A673 (cell line): Measurements from ENCODE around the gene C1QTNF5. TPM values are rescaled to one million over a fixed set of nuclear protein-coding genes. Genes with fewer than 3 reads are reported as not detected.
A peak's percentile ranks its signal among the peaks of the same experiment; 100 is the strongest.

Experiments
- BruUV-seq: library from RNA; stranded (reverse); fragments of 400-500 nt; replicated peaks from 2 replicates; lab custom pipeline; 2021; lab: Mats Ljungman, UMichigan
- CTCF ChIA-PET: fragments of 300-600 bp; sonication (Branson Sonifier 250); formaldehyde crosslinking; loops from one replicate; lab custom pipeline; 2022; ENCODE audit warnings: antibody characterized with exemption; lab: Charles Lee
- POLR2A ChIA-PET: fragments of 300-600 bp; sonication (Branson Sonifier 250); formaldehyde crosslinking; loops from one replicate; lab custom pipeline; 2022; ENCODE audit warnings: antibody characterized with exemption; ENCODE audit not compliant: low non-redundant PET; lab: Charles Lee
- DNase-seq: peaks from one replicate; pipeline ENCODE4 v3.0.0-alpha.2; 2015; ENCODE audit warnings: low spot score
- H3K27ac ChIP-seq: fragments of 200-600 bp; sonication (generic); 2 replicates; pipeline ENCODE4 v1.5.1; 2016; ENCODE audit warnings: mixed run types, low read depth, mild to moderate bottlenecking, mixed read lengths, antibody characterized with exemption, low read length; ENCODE audit not compliant: poor library complexity, severe bottlenecking
- H3K27me3 ChIP-seq: fragments of 200-600 bp; sonication (generic); replicated peaks from 2 replicates; pipeline ENCODE4 v1.6.1; 2017; ENCODE audit warnings: mixed run types, low read depth, mild to moderate bottlenecking, mixed read lengths, antibody characterized with exemption, low read length; ENCODE audit not compliant: insufficient read depth, poor library complexity
- H3K36me3 ChIP-seq: fragments of 200-600 bp; sonication (generic); 2 replicates; pipeline ENCODE4 v1.6.1; 2016; ENCODE audit warnings: mixed run types, mild to moderate bottlenecking, mixed read lengths, antibody characterized with exemption, low read length; ENCODE audit not compliant: insufficient read depth, poor library complexity, severe bottlenecking
- H3K4me1 ChIP-seq: fragments of 200-600 bp; sonication (generic); 2 replicates; pipeline ENCODE4 v1.6.1; 2017; ENCODE audit warnings: mixed run types, mild to moderate bottlenecking, mixed read lengths, antibody characterized with exemption, low read length; ENCODE audit not compliant: insufficient read depth, poor library complexity, severe bottlenecking
- H3K4me3 ChIP-seq: fragments of 200-600 bp; sonication (generic); 2 replicates; pipeline ENCODE4 v1.5.1; 2016; ENCODE audit warnings: low read depth, mixed run types, mild to moderate bottlenecking, mixed read lengths, low read length; ENCODE audit not compliant: poor library complexity, severe bottlenecking
- H3K9me3 ChIP-seq: fragments of 200-600 bp; sonication (generic); 2 replicates; pipeline ENCODE4 v1.6.1; 2016; ENCODE audit warnings: mixed run types, low read depth, mild to moderate bottlenecking, mixed read lengths, antibody characterized with exemption, low read length; ENCODE audit not compliant: poor library complexity, severe bottlenecking
- CTCF ChIP-seq: fragments of 300-800, 200-600 bp; sonication (generic); conservative IDR thresholded peaks from 2 replicates; pipeline ENCODE4 v1.5.1; 2017; ENCODE audit warnings: low read depth, mild to moderate bottlenecking, antibody characterized with exemption, low read length, moderate library complexity, mixed read lengths
- EZH2 ChIP-seq: fragments of 200-600 bp; sonication (generic); IDR thresholded peaks from 2 replicates; pipeline ENCODE4 v1.6.1; 2017; ENCODE audit warnings: borderline replicate concordance, low read depth, mild to moderate bottlenecking, mixed read lengths, antibody characterized with exemption, low read length; ENCODE audit not compliant: poor library complexity, severe bottlenecking
- intact Hi-C: fragments of 100-400 bp; cut with micrococcal nuclease; formaldehyde crosslinking; loops from one replicate; pipeline ENCODE4 v1.10.0; 2022; ENCODE audit not compliant: unreplicated experiment
- total RNA-seq: library from RNA; stranded (reverse); gene quantifications from 2 replicates; pipeline ENCODE4 v1.2.3, GENCODE V29; 2021

C1QTNF5 gene
- total RNA-seq, 1 experiment from 2014 or later, result not detected

- H3K27ac ChIP-seq, result no peak overlapping the region
- POLR2A ChIA-PET, result no interaction called here
- BruUV-seq, result no TSS peak
Observed at GRCh38 chr11:119338965-119339588, 1.6 kb downstream of the C1QTNF5 start.

DNA sequence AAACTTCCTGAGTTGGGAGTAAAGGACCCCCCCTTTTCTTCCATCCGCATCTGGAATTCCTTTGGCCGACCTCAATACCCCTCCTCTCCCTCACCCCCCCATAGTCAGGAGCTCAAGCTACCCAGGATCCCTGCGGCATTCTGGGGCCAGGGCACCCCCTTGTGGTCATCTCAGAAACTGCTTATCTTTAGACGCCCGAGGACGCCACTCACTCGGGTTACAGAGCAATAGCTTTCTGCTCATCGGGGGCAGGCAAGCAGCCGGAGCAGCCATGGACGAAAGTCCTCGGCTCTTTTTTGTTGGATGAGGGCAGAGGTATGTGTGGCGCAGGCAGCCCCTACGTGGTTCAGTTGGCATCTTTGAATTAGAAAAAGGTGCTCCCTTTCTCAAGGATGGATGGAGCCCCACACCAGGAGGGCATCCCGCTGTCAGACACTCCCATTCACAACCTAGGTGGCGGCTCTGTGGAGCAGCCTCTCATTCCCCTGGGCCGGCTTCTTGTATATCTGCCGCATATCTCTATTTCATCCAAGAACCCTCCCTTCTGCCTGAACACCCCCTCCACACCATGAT, 2.3 kb downstream of the C1QTNF5 start:
- CTCF ChIA-PET, result interaction anchor here (0.5 to 4.2 kb wide), 31 partner anchors 9 to 1659 kb away, joined by 3 to 40 read pairs (median 7); partner anchors contain the start of genes CBL, DPAGT1, MCAM and USP2
- intact Hi-C loops, result loop anchor here (5.0 to 10.0 kb wide), 2 partner anchors 44 to 434 kb away; partner anchors contain the start of gene USP2
- POLR2A ChIA-PET, result interaction anchor here (0.7 kb wide), 1 partner anchor 16 kb away, joined by 24 read pairs; no protein-coding TSS in a partner anchor
- TF ChIP-seq CTCF (peak; percentile 98), EZH2 (no peak)
- H3K4me1 ChIP-seq, result peaks cover 49% of the 10 kb centered on the region
- DNase-seq, result peak; percentile 91
- peak overlapping the region; percentile 58 for H3K27ac ChIP-seq
- H3K36me3 ChIP-seq, result peaks cover 12% of the 10 kb centered on the region
- no peaks in the 10 kb centered on the region for H3K9me3 ChIP-seq
- H3K4me3 ChIP-seq, result peak overlapping the region; percentile 31
- no TSS peak for BruUV-seq
- H3K27me3 ChIP-seq, result peaks cover 16% of the 10 kb centered on the region

More at GRCh38 chr11:119338965-119339588, 1.6 kb downstream of the C1QTNF5 start:
- peak overlapping the region; percentile 58 for H3K4me3 ChIP-seq
- H3K4me1 ChIP-seq, result peaks cover 44% of the 10 kb centered on the region
- TF ChIP-seq EZH2, result no peak
- no peak for TF ChIP-seq CTCF
- CTCF ChIA-PET, result interaction anchor here (0.5 to 4.2 kb wide), 15 partner anchors 9 to 272 kb away, joined by 3 to 40 read pairs (median 7); partner anchors contain the start of genes DPAGT1, MCAM and VPS11
- no peak for DNase-seq
- intact Hi-C loops, result loop anchor here (5.0 to 10.0 kb wide), 2 partner anchors 43 to 434 kb away; partner anchors contain the start of gene USP2
- peaks cover 16% of the 10 kb centered on the region for H3K27me3 ChIP-seq
- H3K9me3 ChIP-seq, result no peaks in the 10 kb centered on the region
- H3K36me3 ChIP-seq, result peaks cover 12% of the 10 kb centered on the region

- no peaks in the 10 kb centered on the region for H3K9me3 ChIP-seq
- no TSS peak for BruUV-seq
- H3K36me3 ChIP-seq, result peaks cover 12% of the 10 kb centered on the region
- intact Hi-C loops, result loop anchor here (5.0 to 10.0 kb wide), 2 partner anchors 45 to 433 kb away; partner anchors contain the start of gene USP2
- CTCF ChIA-PET, result interaction anchor here (0.5 to 4.2 kb wide), 27 partner anchors 8 to 1659 kb away, joined by 3 to 40 read pairs (median 7); partner anchors contain the start of genes CBL, DPAGT1, MCAM and USP2
- POLR2A ChIA-PET, result interaction anchor here (0.5 to 0.7 kb wide), 2 partner anchors 17 to 18 kb away, joined by 7 to 24 read pairs; no protein-coding TSS in a partner anchor
- H3K4me3 ChIP-seq, result peak overlapping the region; percentile 31
- DNase-seq, result peak; percentile 67
- no peak for TF ChIP-seq CTCF
- TF ChIP-seq EZH2, result no peak
- H3K27ac ChIP-seq, result peak overlapping the region; percentile 58
- peaks cover 49% of the 10 kb centered on the region for H3K4me1 ChIP-seq
- peaks cover 16% of the 10 kb centered on the region for H3K27me3 ChIP-seq
Observed at GRCh38 chr11:119337581-119338317, 2.9 kb downstream of the C1QTNF5 start.
